Panc1 (cell line): ENCODE results near the gene CCR9.

Experiments
- CTCF ChIP-seq: fragments of 450-650 bp; IDR thresholded peaks from 2 replicates; pipeline ENCODE4 v1.5.1; 2017; ENCODE audit warnings: mild to moderate bottlenecking
- POLR2AphosphoS5 ChIP-seq: IDR thresholded peaks from 2 replicates; pipeline ENCODE4 v1.6.1; 2012; ENCODE audit warnings: mild to moderate bottlenecking, low read depth, low read length, moderate library complexity
- REST ChIP-seq, 2 experiments: IDR thresholded peaks; 2 replicates each; pipeline ENCODE4 v1.6.1; 2011 to 2012; ENCODE audit warnings: low read depth in 2 of 2, control low read depth in 1 of 2, low read length in 1 of 2, mild to moderate bottlenecking in 1 of 2, moderate library complexity in 1 of 2; ENCODE audit not compliant: insufficient read depth in 1 of 2
- SIN3A ChIP-seq: IDR thresholded peaks from 2 replicates; pipeline ENCODE4 v1.6.1; 2012; ENCODE audit warnings: low read depth, mild to moderate bottlenecking, low read length, moderate library complexity, borderline replicate concordance; ENCODE audit not compliant: insufficient read depth
- TCF7L2 ChIP-seq: IDR thresholded peaks from 2 replicates; pipeline ENCODE4 v1.6.1; 2011; ENCODE audit warnings: mild to moderate bottlenecking, low read depth, low read length, inconsistent platforms

DNA sequence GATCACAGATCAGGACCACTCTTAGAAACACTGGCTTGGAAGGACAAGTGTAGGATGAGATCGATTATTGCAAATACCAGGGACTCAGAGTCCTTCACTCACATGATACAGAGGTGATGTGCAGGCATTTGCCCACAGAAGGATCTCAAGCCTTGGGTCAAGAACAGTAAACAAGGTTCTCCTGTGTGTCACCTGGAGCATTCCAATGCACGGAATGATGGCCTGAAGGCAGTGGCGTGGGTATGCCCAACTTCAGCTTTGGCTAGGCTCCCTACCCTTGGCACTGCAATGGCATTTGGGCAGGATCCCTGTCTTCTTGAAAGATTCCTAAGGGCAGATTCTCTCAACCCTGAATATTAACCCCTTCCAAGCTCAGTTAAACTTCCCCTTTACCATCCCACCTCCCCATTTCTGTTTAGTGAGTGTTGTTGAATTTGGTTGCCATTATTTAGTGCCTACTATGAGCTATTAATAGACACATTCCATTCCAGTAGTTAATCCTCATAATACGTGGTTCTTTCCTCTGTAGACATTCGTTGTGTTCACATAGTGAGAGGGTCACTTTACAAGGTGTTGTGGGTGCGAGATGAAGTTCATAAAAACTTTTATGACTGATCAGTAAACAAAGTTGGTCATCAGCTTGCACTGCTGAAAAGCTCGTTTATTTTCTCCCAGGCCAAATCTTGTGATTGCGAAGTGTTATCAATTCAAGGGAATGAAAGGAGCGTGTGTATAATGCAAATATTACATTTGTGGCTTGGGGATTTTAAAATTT, 43.3 kb upstream of the CCR9 start:
- TF ChIP-seq CTCF (no peak), POLR2AphosphoS5 (no peak), REST (IDR thresholded peaks at IDR 0.05; ENCODE audit: insufficient read depth in 1 of 2, low read depth in 2 of 2, low read length in 1 of 2) (no peak), SIN3A (no peak), TCF7L2 (no peak)
